ENCODE results near the gene FSTL4.

FSTL4 gene

GRCh38 chr5:133147815-133148567 lies 464.4 kb downstream of the FSTL4 start:
- DNase-seq = no peak

DNA sequence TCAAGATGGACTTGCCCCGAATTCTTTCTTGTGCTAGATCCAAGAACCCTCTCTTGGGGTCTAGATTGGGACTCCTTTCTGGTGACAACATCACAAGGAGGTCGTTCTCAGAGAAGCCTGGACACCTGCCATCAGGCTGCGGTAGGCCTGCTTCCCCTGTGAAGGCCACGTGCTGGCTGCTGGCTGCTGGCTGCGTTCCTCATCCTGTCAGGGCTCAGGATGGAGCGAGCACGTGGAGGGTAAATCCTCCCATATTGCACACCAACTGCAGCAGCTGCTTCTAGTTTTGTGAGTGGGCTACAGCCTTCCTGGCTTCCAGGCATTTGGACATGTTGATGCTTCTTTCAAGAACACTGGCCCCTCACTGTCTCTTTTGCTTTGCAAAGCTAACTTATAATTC lies 464.9 kb downstream of the FSTL4 start:
- no peak for DNase-seq

Data from activated CD4-positive, alpha-beta T cell treated with anti-CD3 and anti-CD28 coated beads, Interleukin-2, Interleukin-6, amounts not matched to agents 100 ng/mL and 50 ng/mL, durations not matched to agents 16 hours and 8 hours (primary cell).